ENCODE measurements around the gene CLDN14.

The CLDN14 gene

GRCh38 chr21:36487641-36488307 is 7.9 kb upstream of the CLDN14 start:
- Histone ChIP-seq H4K5ac (ENCODE audit: low read length) (no peak overlapping the region), H3K79me2 (ENCODE audit: control insufficient read depth, insufficient read depth, low read length) (no peaks in the 10 kb centered on the region), H3K9ac (ENCODE audit: low read length) (no peak overlapping the region), H3K36me3 (ENCODE audit: control insufficient read depth, insufficient read depth, low read length) (no peaks in the 10 kb centered on the region), H3K27me3 (ENCODE audit: insufficient read depth, low read length, poor library complexity) (no peaks in the 10 kb centered on the region), H3K79me1 (ENCODE audit: low read length) (no peaks in the 10 kb centered on the region), H4K8ac (ENCODE audit: low read depth, low read length) (no peak overlapping the region), H3K18ac (ENCODE audit: low read length) (no peak overlapping the region), H3K23ac (ENCODE audit: low read length) (no peak overlapping the region), H3K4ac (ENCODE audit: low read depth, low read length) (no peak overlapping the region), H3K4me3 (ENCODE audit: low read length) (no peak overlapping the region), H3K4me2 (ENCODE audit: low read length) (no peak overlapping the region), H2AK5ac (ENCODE audit: low read length) (no peak overlapping the region), H3K4me1 (ENCODE audit: control insufficient read depth, low read depth, low read length) (no peaks in the 10 kb centered on the region), H2BK120ac (ENCODE audit: low read depth, low read length) (no peak overlapping the region), H2BK15ac (replicated peaks; ENCODE audit: low read depth) (no peak overlapping the region), H2BK5ac (ENCODE audit: low read length) (no peak overlapping the region), H3K56ac (ENCODE audit: low read length) (no peak overlapping the region), H3K27ac (ENCODE audit: low read depth, low read length) (no peak overlapping the region)
- WGBS (ENCODE audit: extremely low coverage, insufficient coverage, low lambda C conversion rate) = no CpG with 5 or more reads among the region's 6 CpGs
- DNase-seq = no peak

- Histone ChIP-seq H3K27me3 (ENCODE audit: insufficient read depth, low read length, poor library complexity) (no peaks in the 10 kb centered on the region), H2AK5ac (ENCODE audit: low read length) (no peak overlapping the region), H3K36me3 (ENCODE audit: control insufficient read depth, insufficient read depth, low read length) (no peaks in the 10 kb centered on the region), H3K4me2 (ENCODE audit: low read length) (no peak overlapping the region), H3K79me2 (ENCODE audit: control insufficient read depth, insufficient read depth, low read length) (no peaks in the 10 kb centered on the region), H2BK120ac (ENCODE audit: low read depth, low read length) (no peak overlapping the region), H3K4ac (ENCODE audit: low read depth, low read length) (no peak overlapping the region), H4K8ac (ENCODE audit: low read depth, low read length) (no peak overlapping the region), H2BK15ac (replicated peaks; ENCODE audit: low read depth) (no peak overlapping the region), H3K9ac (ENCODE audit: low read length) (no peak overlapping the region), H4K5ac (ENCODE audit: low read length) (no peak overlapping the region), H3K23ac (ENCODE audit: low read length) (no peak overlapping the region), H3K4me1 (ENCODE audit: control insufficient read depth, low read depth, low read length) (no peaks in the 10 kb centered on the region), H3K79me1 (ENCODE audit: low read length) (no peaks in the 10 kb centered on the region), H2BK5ac (ENCODE audit: low read length) (no peak overlapping the region), H3K4me3 (ENCODE audit: low read length) (no peak overlapping the region), H3K56ac (ENCODE audit: low read length) (no peak overlapping the region), H3K18ac (ENCODE audit: low read length) (no peak overlapping the region), H3K27ac (ENCODE audit: low read depth, low read length) (no peak overlapping the region)
- DNase-seq = no peak
- no CpG with 5 or more reads among the region's 9 CpGs for WGBS (ENCODE audit: extremely low coverage, insufficient coverage, low lambda C conversion rate)
Observed at GRCh38 chr21:36486246-36486645, 6.3 kb upstream of the CLDN14 start.

GRCh38 chr21:36485476-36485875 is 5.6 kb upstream of the CLDN14 start:
- Histone ChIP-seq H3K27ac (ENCODE audit: low read depth, low read length) (no peak overlapping the region), H2BK5ac (ENCODE audit: low read length) (no peak overlapping the region), H3K4me1 (ENCODE audit: control insufficient read depth, low read depth, low read length) (no peaks in the 10 kb centered on the region), H3K23ac (ENCODE audit: low read length) (no peak overlapping the region), H3K4me2 (ENCODE audit: low read length) (no peak overlapping the region), H4K5ac (ENCODE audit: low read length) (no peak overlapping the region), H4K8ac (ENCODE audit: low read depth, low read length) (no peak overlapping the region), H3K36me3 (ENCODE audit: control insufficient read depth, insufficient read depth, low read length) (no peaks in the 10 kb centered on the region), H2BK15ac (replicated peaks; ENCODE audit: low read depth) (no peak overlapping the region), H3K9ac (ENCODE audit: low read length) (no peak overlapping the region), H3K56ac (ENCODE audit: low read length) (no peak overlapping the region), H3K18ac (ENCODE audit: low read length) (no peak overlapping the region), H2BK120ac (ENCODE audit: low read depth, low read length) (no peak overlapping the region), H2AK5ac (ENCODE audit: low read length) (no peak overlapping the region), H3K79me1 (ENCODE audit: low read length) (no peaks in the 10 kb centered on the region), H3K79me2 (ENCODE audit: control insufficient read depth, insufficient read depth, low read length) (no peaks in the 10 kb centered on the region), H3K4ac (ENCODE audit: low read depth, low read length) (no peak overlapping the region), H3K4me3 (ENCODE audit: low read length) (no peak overlapping the region), H3K27me3 (ENCODE audit: insufficient read depth, low read length, poor library complexity) (no peaks in the 10 kb centered on the region)
- WGBS (ENCODE audit: extremely low coverage, insufficient coverage, low lambda C conversion rate) = no CpG with 5 or more reads among the region's 7 CpGs
- DNase-seq = no peak

GRCh38 chr21:36483095-36483494 is 3.2 kb upstream of the CLDN14 start:
- Histone ChIP-seq H2AK5ac (ENCODE audit: low read length) (no peak overlapping the region), H3K23ac (ENCODE audit: low read length) (no peak overlapping the region), H3K18ac (ENCODE audit: low read length) (no peak overlapping the region), H3K4me2 (ENCODE audit: low read length) (no peak overlapping the region), H3K36me3 (ENCODE audit: control insufficient read depth, insufficient read depth, low read length) (no peaks in the 10 kb centered on the region), H3K4me3 (ENCODE audit: low read length) (no peak overlapping the region), H4K8ac (ENCODE audit: low read depth, low read length) (no peak overlapping the region), H4K5ac (ENCODE audit: low read length) (no peak overlapping the region), H3K9ac (ENCODE audit: low read length) (no peak overlapping the region), H3K4ac (ENCODE audit: low read depth, low read length) (no peak overlapping the region), H3K79me2 (ENCODE audit: control insufficient read depth, insufficient read depth, low read length) (no peaks in the 10 kb centered on the region), H2BK15ac (replicated peaks; ENCODE audit: low read depth) (no peak overlapping the region), H3K4me1 (ENCODE audit: control insufficient read depth, low read depth, low read length) (no peaks in the 10 kb centered on the region), H3K56ac (ENCODE audit: low read length) (no peak overlapping the region), H3K79me1 (ENCODE audit: low read length) (no peaks in the 10 kb centered on the region), H2BK120ac (ENCODE audit: low read depth, low read length) (no peak overlapping the region), H3K27me3 (ENCODE audit: insufficient read depth, low read length, poor library complexity) (no peaks in the 10 kb centered on the region), H3K27ac (ENCODE audit: low read depth, low read length) (no peak overlapping the region), H2BK5ac (ENCODE audit: low read length) (no peak overlapping the region)
- no peak for DNase-seq
- no CpG with 5 or more reads among the region's 10 CpGs for WGBS (ENCODE audit: extremely low coverage, insufficient coverage, low lambda C conversion rate)

- Histone ChIP-seq H3K27ac (ENCODE audit: low read depth, low read length) (no peak overlapping the region), H3K9ac (ENCODE audit: low read length) (no peak overlapping the region), H4K8ac (ENCODE audit: low read depth, low read length) (no peak overlapping the region), H3K4me2 (ENCODE audit: low read length) (no peak overlapping the region), H3K56ac (ENCODE audit: low read length) (no peak overlapping the region), H3K36me3 (ENCODE audit: control insufficient read depth, insufficient read depth, low read length) (no peaks in the 10 kb centered on the region), H2AK5ac (ENCODE audit: low read length) (no peak overlapping the region), H2BK15ac (replicated peaks; ENCODE audit: low read depth) (no peak overlapping the region), H3K23ac (ENCODE audit: low read length) (no peak overlapping the region), H2BK120ac (ENCODE audit: low read depth, low read length) (no peak overlapping the region), H4K5ac (ENCODE audit: low read length) (no peak overlapping the region), H3K4me1 (ENCODE audit: control insufficient read depth, low read depth, low read length) (no peaks in the 10 kb centered on the region), H3K18ac (ENCODE audit: low read length) (no peak overlapping the region), H3K4me3 (ENCODE audit: low read length) (no peak overlapping the region), H3K4ac (ENCODE audit: low read depth, low read length) (no peak overlapping the region), H2BK5ac (ENCODE audit: low read length) (no peak overlapping the region), H3K79me2 (ENCODE audit: control insufficient read depth, insufficient read depth, low read length) (no peaks in the 10 kb centered on the region), H3K79me1 (ENCODE audit: low read length) (no peaks in the 10 kb centered on the region), H3K27me3 (ENCODE audit: insufficient read depth, low read length, poor library complexity) (no peaks in the 10 kb centered on the region)
- DNase-seq = no peak
- no CpG with 5 or more reads among the region's 4 CpGs for WGBS (ENCODE audit: extremely low coverage, insufficient coverage, low lambda C conversion rate)
Observed at GRCh38 chr21:36482673-36483072, 2.8 kb upstream of the CLDN14 start.

GRCh38 chr21:36482181-36482580 is 2.3 kb upstream of the CLDN14 start:
- Histone ChIP-seq H3K4me2 (ENCODE audit: low read length) (no peak overlapping the region), H2BK5ac (ENCODE audit: low read length) (no peak overlapping the region), H3K23ac (ENCODE audit: low read length) (no peak overlapping the region), H3K27ac (ENCODE audit: low read depth, low read length) (no peak overlapping the region), H2AK5ac (ENCODE audit: low read length) (no peak overlapping the region), H3K18ac (ENCODE audit: low read length) (no peak overlapping the region), H4K5ac (ENCODE audit: low read length) (no peak overlapping the region), H3K4me3 (ENCODE audit: low read length) (no peak overlapping the region), H3K4ac (ENCODE audit: low read depth, low read length) (no peak overlapping the region), H3K27me3 (ENCODE audit: insufficient read depth, low read length, poor library complexity) (no peaks in the 10 kb centered on the region), H4K8ac (ENCODE audit: low read depth, low read length) (no peak overlapping the region), H3K79me2 (ENCODE audit: control insufficient read depth, insufficient read depth, low read length) (no peaks in the 10 kb centered on the region), H2BK15ac (replicated peaks; ENCODE audit: low read depth) (no peak overlapping the region), H3K36me3 (ENCODE audit: control insufficient read depth, insufficient read depth, low read length) (no peaks in the 10 kb centered on the region), H3K9ac (ENCODE audit: low read length) (no peak overlapping the region), H3K56ac (ENCODE audit: low read length) (no peak overlapping the region), H3K4me1 (ENCODE audit: control insufficient read depth, low read depth, low read length) (no peaks in the 10 kb centered on the region), H3K79me1 (ENCODE audit: low read length) (no peaks in the 10 kb centered on the region), H2BK120ac (ENCODE audit: low read depth, low read length) (no peak overlapping the region)
- WGBS (ENCODE audit: extremely low coverage, insufficient coverage, low lambda C conversion rate) = no CpG with 5 or more reads among the region's 4 CpGs
- no peak for DNase-seq
